H1 (cell line): ENCODE results near the gene COL6A5. TPM values are rescaled to one million over a fixed set of nuclear protein-coding genes. Genes with fewer than 3 reads are reported as not detected.

Experiments used
- BRCA1 ChIP-seq: IDR thresholded peaks from 2 replicates; pipeline ENCODE4 v1.6.1; 2012; ENCODE audit warnings: low read depth, low read length, improper control_type of control experiment
- CHD7 ChIP-seq: fragments of 300-600 bp; sonication (generic); IDR thresholded peaks from 2 replicates; pipeline ENCODE4 v1.7.1; 2012; ENCODE audit warnings: low read length, moderate library complexity, mild to moderate bottlenecking, inconsistent platforms; ENCODE audit not compliant: insufficient replicate concordance
- GTF2F1 ChIP-seq: IDR thresholded peaks from 2 replicates; pipeline ENCODE4 v1.6.1; 2012; ENCODE audit warnings: low read depth, low read length, improper control_type of control experiment, borderline replicate concordance
- HDAC6 ChIP-seq: IDR thresholded peaks from one replicate; pipeline ENCODE4 v1.7.1; 2012; ENCODE audit warnings: low read depth, mild to moderate bottlenecking, inconsistent platforms, low read length, moderate library complexity
- JUND ChIP-seq: IDR thresholded peaks from 2 replicates; pipeline ENCODE4 v1.6.1; 2011; ENCODE audit warnings: mild to moderate bottlenecking, improper control_type of control experiment, low read length
- RBBP5 ChIP-seq: IDR thresholded peaks from 2 replicates; pipeline ENCODE4 v1.7.1; 2012; ENCODE audit warnings: low read depth, mild to moderate bottlenecking, inconsistent platforms, low read length, moderate library complexity, borderline replicate concordance
- polyA plus RNA-seq, 7 experiments: library from polyadenylated mRNA; depleted of rRNA in 3 of 7; stranded (reverse) in 5 of 7; unstranded in 2 of 7; fragments of >200 nt in 5 of 7; fragments of 200-250 nt in 2 of 7; gene quantifications; 1 replicate in 5 of 7; 2 replicates in 1 of 7; 4 replicates in 1 of 7; pipeline versions ENCODE4 v1.2.1 to v1.2.3, GENCODE V29; 2011 to 2013; ENCODE audit warnings: missing spikeins in 2 of 7, mixed read lengths in 2 of 7
- total RNA-seq: library from RNA; stranded (reverse); fragmentation: NEBNext Ultra II Directional; extraction: Animal tissue kit (Norgen Biotek cat#: 25700); gene quantifications from 2 replicates; pipeline ENCODE4 v1.2.1, GENCODE V29; 2021

The COL6A5 gene
- total and polyA plus RNA-seq, 2 of the 8 experiments (the other 6 are each of a cell fraction or from before 2014, with no cell fraction given), result 0.05 to 0.06 TPM

- no peak for TF ChIP-seq CHD7
- no peak for TF ChIP-seq BRCA1
- no peak for TF ChIP-seq GTF2F1
- no peak for TF ChIP-seq HDAC6
- TF ChIP-seq JUND, result no peak
- no peak for TF ChIP-seq RBBP5
Observed at GRCh38 chr3:130354430-130354829, 9.0 kb downstream of the COL6A5 start (continued).
